Measurements from ENCODE around the gene CAPN6. TPM values are rescaled to one million over a fixed set of nuclear protein-coding genes. Genes with fewer than 3 reads are reported as not detected.

CAPN6 gene, protein sequence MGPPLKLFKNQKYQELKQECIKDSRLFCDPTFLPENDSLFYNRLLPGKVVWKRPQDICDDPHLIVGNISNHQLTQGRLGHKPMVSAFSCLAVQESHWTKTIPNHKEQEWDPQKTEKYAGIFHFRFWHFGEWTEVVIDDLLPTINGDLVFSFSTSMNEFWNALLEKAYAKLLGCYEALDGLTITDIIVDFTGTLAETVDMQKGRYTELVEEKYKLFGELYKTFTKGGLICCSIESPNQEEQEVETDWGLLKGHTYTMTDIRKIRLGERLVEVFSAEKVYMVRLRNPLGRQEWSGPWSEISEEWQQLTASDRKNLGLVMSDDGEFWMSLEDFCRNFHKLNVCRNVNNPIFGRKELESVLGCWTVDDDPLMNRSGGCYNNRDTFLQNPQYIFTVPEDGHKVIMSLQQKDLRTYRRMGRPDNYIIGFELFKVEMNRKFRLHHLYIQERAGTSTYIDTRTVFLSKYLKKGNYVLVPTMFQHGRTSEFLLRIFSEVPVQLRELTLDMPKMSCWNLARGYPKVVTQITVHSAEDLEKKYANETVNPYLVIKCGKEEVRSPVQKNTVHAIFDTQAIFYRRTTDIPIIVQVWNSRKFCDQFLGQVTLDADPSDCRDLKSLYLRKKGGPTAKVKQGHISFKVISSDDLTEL
- not detected in 2 replicates for total RNA-seq
- not detected in 2 replicates for polyA plus RNA-seq
- polyA plus RNA-seq (2011; cell fraction: cytosol; rRNA removed), result not detected in 2 replicates
- not detected in 2 replicates for polyA plus RNA-seq (2011; cell fraction: nucleus; rRNA removed)
- polyA plus RNA-seq (2012), result not detected in 2 replicates
- polyA minus RNA-seq, result not detected in 2 replicates
- not detected for polyA minus RNA-seq (2011; cell fraction: cytosol; rRNA and poly(A)+ RNA removed)
- polyA minus RNA-seq (2011; cell fraction: nucleus; rRNA and poly(A)+ RNA removed), result not detected in 2 replicates
- not detected for Bru-seq, nascent RNA
- not detected for BruChase-seq, experiment 1, labeled RNA remaining after a 6-hour chase
- not detected for BruChase-seq, experiment 2, labeled RNA remaining after a 2-hour chase
- long read RNA-seq, result 0 reads

DNA sequence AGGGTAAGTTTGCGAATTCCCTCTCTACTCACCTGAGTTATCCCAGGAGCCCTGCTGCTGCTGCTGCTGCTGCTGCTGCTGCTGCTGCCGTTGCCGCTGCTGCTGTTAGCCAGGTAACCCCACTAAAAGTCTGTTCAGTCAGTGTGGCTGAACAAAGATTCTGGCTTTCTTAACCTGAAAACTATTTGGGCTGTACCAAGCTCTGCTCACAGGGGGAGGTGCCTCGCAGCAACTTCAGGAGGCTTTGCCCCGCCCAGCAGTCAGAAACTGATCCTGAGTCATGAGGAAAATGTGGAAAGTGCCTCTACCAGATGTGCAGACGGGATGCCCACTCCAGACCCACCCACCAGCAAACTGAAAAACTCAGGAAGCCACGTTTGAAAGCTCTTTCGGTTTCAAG is at the start of gene CAPN6:
Gene CAPN6 (minus strand): TSS at position 145 of the 400 bp plus-strand sequence. CDS start 6,547 bp downstream, outside the sequence.
- Histone ChIP-seq H3K4me3 (replicated peaks in 1 of 3; ENCODE audit: insufficient read depth in 1 of 3, low read depth in 1 of 3, low read length in 3 of 3) (no peak within 1 kb of the TSS), H3K9me1 (replicated peaks; ENCODE audit: control insufficient read depth, extremely low read depth, insufficient read depth, low read length) (no peaks in the 10 kb centered on the region), H3K36me3 (ENCODE audit: control insufficient read depth in 2 of 2, extremely low read depth in 1 of 2, insufficient read depth in 2 of 2, low read length in 2 of 2) (no peaks in the 10 kb centered on the region), H3K9me3 (replicated peaks; ENCODE audit: control insufficient read depth, insufficient read depth, low read length) (no peaks in the 10 kb centered on the region), H3K9ac (replicated peaks; ENCODE audit: extremely low read depth, insufficient read depth, low read length) (no peak within 1 kb of the TSS), H3K27ac (ENCODE audit: insufficient read depth, low read depth, low read length) (no peak within 1 kb of the TSS), H3K4me1 (ENCODE audit: control insufficient read depth, extremely low read depth, insufficient read depth, low read length) (no peaks in the 10 kb centered on the region), H3K79me2 (ENCODE audit: control insufficient read depth, insufficient read depth, low read length) (no peaks in the 10 kb centered on the region), H3K4me2 (ENCODE audit: insufficient read depth, low read length) (no peak within 1 kb of the TSS), H2AFZ (ENCODE audit: low read depth, low read length) (no peak within 1 kb of the TSS), H3K27me3 (ENCODE audit: control insufficient read depth in 2 of 2, insufficient read depth in 2 of 2, low read length in 2 of 2) (no peaks in the 10 kb centered on the region), H4K20me1 (replicated peaks; ENCODE audit: control insufficient read depth, extremely low read depth, insufficient read depth, low read length) (no peaks in the 10 kb centered on the region)
- POLR2A ChIA-PET, result no interaction called here
- intact Hi-C loops (cut with micrococcal nuclease), result no loop called here
- BruUV-seq (replicated peaks), result no TSS peak
- FAIRE-seq (no peak), DNase-seq (ENCODE audit: low read depth, low spot score) (no peak)
- TF ChIP-seq EZH2 (IDR thresholded peaks at IDR 0.05; ENCODE audit: borderline replicate concordance, low read depth, low read length, severe bottlenecking) (no peak), POLR2AphosphoS5 (IDR thresholded peaks at IDR 0.05; ENCODE audit: insufficient read depth, low read depth, low read length) (no peak), POLR2A (IDR thresholded peaks at IDR 0.05; ENCODE audit: low read depth, low read length) (no peak), JUN (IDR thresholded peaks at IDR 0.05; ENCODE audit: borderline replicate concordance, insufficient read depth, insufficient read length, low read depth) (no peak), MYC (IDR thresholded peaks at IDR 0.05; ENCODE audit: low read depth, low read length) (no peak), GATA2 (IDR thresholded peaks at IDR 0.05; ENCODE audit: insufficient read depth, insufficient read length, low read depth, low read length) (no peak)
- TF ChIP-seq, protein P1, sequence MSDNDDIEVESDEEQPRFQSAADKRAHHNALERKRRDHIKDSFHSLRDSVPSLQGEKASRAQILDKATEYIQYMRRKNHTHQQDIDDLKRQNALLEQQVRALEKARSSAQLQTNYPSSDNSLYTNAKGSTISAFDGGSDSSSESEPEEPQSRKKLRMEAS (IDR thresholded peaks at IDR 0.05; ENCODE audit: insufficient read depth, insufficient read length), result no peak
- TF ChIP-seq, protein P2, sequence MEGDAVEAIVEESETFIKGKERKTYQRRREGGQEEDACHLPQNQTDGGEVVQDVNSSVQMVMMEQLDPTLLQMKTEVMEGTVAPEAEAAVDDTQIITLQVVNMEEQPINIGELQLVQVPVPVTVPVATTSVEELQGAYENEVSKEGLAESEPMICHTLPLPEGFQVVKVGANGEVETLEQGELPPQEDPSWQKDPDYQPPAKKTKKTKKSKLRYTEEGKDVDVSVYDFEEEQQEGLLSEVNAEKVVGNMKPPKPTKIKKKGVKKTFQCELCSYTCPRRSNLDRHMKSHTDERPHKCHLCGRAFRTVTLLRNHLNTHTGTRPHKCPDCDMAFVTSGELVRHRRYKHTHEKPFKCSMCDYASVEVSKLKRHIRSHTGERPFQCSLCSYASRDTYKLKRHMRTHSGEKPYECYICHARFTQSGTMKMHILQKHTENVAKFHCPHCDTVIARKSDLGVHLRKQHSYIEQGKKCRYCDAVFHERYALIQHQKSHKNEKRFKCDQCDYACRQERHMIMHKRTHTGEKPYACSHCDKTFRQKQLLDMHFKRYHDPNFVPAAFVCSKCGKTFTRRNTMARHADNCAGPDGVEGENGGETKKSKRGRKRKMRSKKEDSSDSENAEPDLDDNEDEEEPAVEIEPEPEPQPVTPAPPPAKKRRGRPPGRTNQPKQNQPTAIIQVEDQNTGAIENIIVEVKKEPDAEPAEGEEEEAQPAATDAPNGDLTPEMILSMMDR (IDR thresholded peaks at IDR 0.05; ENCODE audit: extremely low read depth in 1 of 2, insufficient read depth in 1 of 2, low read depth in 1 of 2, low read length in 2 of 2), result no peak
- CTCF ChIA-PET, result no interaction called here
- dilution Hi-C loops (cut with MboI; ENCODE audit: extremely low pct_ligation_motif_present, low sequenced_read_pairs), result no loop called here

Measured in endothelial cell of umbilical vein (primary cell).